HepG2 (cell line): ENCODE results near the gene DELE1. TPM values are rescaled to one million over a fixed set of nuclear protein-coding genes. Genes with fewer than 3 reads are reported as not detected.
A peak's percentile ranks its signal among the peaks of the same experiment; 100 is the strongest.

Experiments used
- ATAC-seq: fragments of 200-7000 bp; cut with Tn5 transposase; 3 replicates; pipeline ENCODE4 v1.9.1; 2020; ENCODE audit warnings: mild to moderate bottlenecking, moderate library complexity
- BruUV-seq: library from RNA; stranded (reverse); fragments of 400-500 nt; replicated peaks from 2 replicates; lab custom pipeline; 2021; lab: Mats Ljungman, UMichigan
- CTCF ChIA-PET: fragments of 300-600 bp; formaldehyde crosslinking; extraction: SDS; loops from one replicate; lab custom pipeline; 2021; ENCODE audit warnings: low total read pairs, inconsistent platforms, low intra/inter-chr PET ratio; lab: Yijun Ruan, JAX
- POLR2A ChIA-PET: fragments of 350-600 bp; sonication (Branson Sonifier 250); formaldehyde crosslinking; loops from one replicate; lab custom pipeline; 2020; ENCODE audit warnings: antibody characterized with exemption, inconsistent platforms; lab: Yijun Ruan, JAX
- DNase-seq: peaks from one replicate; pipeline ENCODE4 v3.0.0-alpha.2; 2015; ENCODE audit warnings: low spot score
- FAIRE-seq: peaks from 3 replicates; lab custom pipeline; 2011; peaks lifted over from hg19 to GRCh38; lab: Jason Lieb, UNC
- H2AFZ ChIP-seq: one replicate; pipeline ENCODE4 v1.6.1; 2011; ENCODE audit warnings: low read length, inconsistent platforms
- H3K27ac ChIP-seq: fragments of 300-600 bp; 3 replicates; pipeline ENCODE4 v1.8.0; 2011; ENCODE audit warnings: mixed run types, mild to moderate bottlenecking, mixed read lengths, low read length, inconsistent platforms; ENCODE audit not compliant: insufficient read depth; ENCODE audit errors: extremely low read length
- H3K27me3 ChIP-seq, 2 experiments: fragments of 200-600 bp in 1 of 2; 2 replicates in 1 of 2; 3 replicates in 1 of 2; pipeline versions ENCODE4 v1.6.0 to v1.8.0; 2011; ENCODE audit warnings: low read length in 2 of 2, mild to moderate bottlenecking in 2 of 2, moderate library complexity in 2 of 2, inconsistent platforms in 1 of 2; ENCODE audit not compliant: insufficient read depth in 2 of 2, control insufficient read depth in 1 of 2
- H3K36me3 ChIP-seq, 2 experiments: fragments of 200-600 bp in 1 of 2; replicated peaks in 1 of 2; 2 replicates in 1 of 2; 3 replicates in 1 of 2; pipeline versions ENCODE4 v1.5.1 to v1.8.0; 2011; ENCODE audit warnings: low read length in 2 of 2, inconsistent platforms in 1 of 2; ENCODE audit not compliant: insufficient read depth in 2 of 2, control insufficient read depth in 1 of 2
- H3K4me1 ChIP-seq: 2 replicates; pipeline ENCODE4 v1.5.1; 2012; ENCODE audit warnings: low read length, inconsistent platforms; ENCODE audit not compliant: insufficient read depth
- H3K4me2 ChIP-seq: 2 replicates; pipeline ENCODE4 v1.6.0; 2011; ENCODE audit warnings: low read depth, low read length, inconsistent platforms
- H3K4me3 ChIP-seq, 3 experiments: fragments of 200-600 bp in 1 of 3; sonication (generic), shearing (Covaris generic) in 1 of 3; replicated peaks in 1 of 3; 2 replicates each; pipeline ENCODE4 v1.5.1; 2011 to 2016; ENCODE audit warnings: low read length in 3 of 3, inconsistent platforms in 2 of 3, low read depth in 2 of 3, mild to moderate bottlenecking in 2 of 3, control low read depth in 1 of 3, mixed read lengths in 1 of 3; ENCODE audit not compliant: insufficient read depth in 1 of 3
- H3K79me2 ChIP-seq: one replicate; pipeline ENCODE4 v1.6.1; 2011; ENCODE audit warnings: low read length, inconsistent platforms; ENCODE audit not compliant: insufficient read depth
- H3K9ac ChIP-seq: 2 replicates; pipeline ENCODE4 v1.6.0; 2011; ENCODE audit warnings: mild to moderate bottlenecking, low read depth, low read length, inconsistent platforms; ENCODE audit not compliant: insufficient read depth
- H3K9me3 ChIP-seq: 2 replicates; pipeline ENCODE4 v1.5.1; 2012; ENCODE audit warnings: mild to moderate bottlenecking, low read length
- H4K20me1 ChIP-seq: 2 replicates; pipeline ENCODE4 v1.6.0; 2011; ENCODE audit warnings: inconsistent platforms, mild to moderate bottlenecking, low read length, moderate library complexity; ENCODE audit not compliant: insufficient read depth
- AHDC1 ChIP-seq: sonication (generic); formaldehyde crosslinking; IDR thresholded peaks from 2 replicates; pipeline ENCODE4 v1.5.1; 2020; ENCODE audit warnings: mild to moderate bottlenecking, missing genetic modification reagents, borderline replicate concordance
- CREB1 ChIP-seq, 2 experiments: fragments of 450-650 bp in 1 of 2; IDR thresholded peaks; 2 replicates each; pipeline ENCODE4 v1.6.1; 2016 to 2017; ENCODE audit warnings: control low read depth in 1 of 2, mild to moderate bottlenecking in 1 of 2, missing compliant biosample characterization in 1 of 2, missing genetic modification characterization in 1 of 2
- ELK4 ChIP-seq: sonication (generic); formaldehyde crosslinking; IDR thresholded peaks from 2 replicates; pipeline ENCODE4 v1.9.0; 2021; ENCODE audit warnings: missing genetic modification reagents, borderline replicate concordance
- POGK ChIP-seq: sonication (generic); formaldehyde crosslinking; conservative IDR thresholded peaks from 2 replicates; pipeline ENCODE4 v1.8.0; 2022; ENCODE audit warnings: mild to moderate bottlenecking, moderate library complexity, missing genetic modification reagents
- SNAI1 ChIP-seq: sonication (generic); formaldehyde crosslinking; IDR thresholded peaks from 2 replicates; pipeline ENCODE4 v1.5.0; 2020; ENCODE audit warnings: mild to moderate bottlenecking, missing genetic modification reagents, borderline replicate concordance
- ZNF18 ChIP-seq: sonication (generic); formaldehyde crosslinking; IDR thresholded peaks from 2 replicates; pipeline ENCODE4 v1.8.0; 2022; ENCODE audit warnings: mild to moderate bottlenecking, missing genetic modification reagents; ENCODE audit not compliant: insufficient replicate concordance
- ZNF180 ChIP-seq: sonication (generic); formaldehyde crosslinking; IDR thresholded peaks from 2 replicates; pipeline ENCODE4 v1.4.0; 2020; ENCODE audit warnings: low read depth, missing genetic modification reagents, borderline replicate concordance
- ZNF839 ChIP-seq: sonication (generic); formaldehyde crosslinking; IDR thresholded peaks from 2 replicates; pipeline ENCODE4 v1.4.0; 2020; ENCODE audit warnings: missing genetic modification reagents, mild to moderate bottlenecking, borderline replicate concordance
- ZSCAN25 ChIP-seq: sonication (generic); formaldehyde crosslinking; IDR thresholded peaks from 2 replicates; pipeline ENCODE4 v1.8.0; 2022; ENCODE audit warnings: mild to moderate bottlenecking, missing genetic modification reagents
- WGBS: methylation state at CpG from one replicate; pipeline ENCODE4 v1.1.6; 2017; ENCODE audit warnings: low lambda C conversion rate; 5-methylcytosine and 5-hydroxymethylcytosine counted together
- in situ Hi-C: cut with HindIII; loops from 2 replicates; pipeline ENCODE4 v1.10.0; 2017; ENCODE audit warnings: low pct_unique_long_range_greater_than_20kb; ENCODE audit not compliant: extremely low pct_ligation_motif_present
- intact Hi-C: fragments of 100-400 bp; cut with micrococcal nuclease; formaldehyde crosslinking; loops from one replicate; pipeline ENCODE4 v1.10.0; 2022; ENCODE audit not compliant: unreplicated experiment
- polyA plus RNA-seq, 8 experiments: library from polyadenylated mRNA; depleted of rRNA in 3 of 8; stranded (reverse) in 7 of 8; unstranded in 1 of 8; fragments of >200 nt; fragmentation: Illumina TruSeq in 4 of 8; extraction: Trizol in 4 of 8; gene quantifications; 2 replicates each; pipeline versions ENCODE4 v1.2.1 to v1.2.3, GENCODE V29; 2011 to 2016; ENCODE audit warnings: low read depth in 4 of 8, missing spikeins in 1 of 8, mixed read lengths in 1 of 8; ENCODE audit not compliant: insufficient read depth in 1 of 8
- total RNA-seq, 5 experiments: library from RNA; depleted of rRNA; stranded (reverse); fragments of >200 nt; fragmentation: Illumina TruSeq; extraction: Trizol; gene quantifications; 2 replicates each; pipeline ENCODE4 v1.2.3, GENCODE V29; 2016; ENCODE audit warnings: low read depth in 1 of 5

DELE1 gene
- total and polyA plus RNA-seq, 2 of the 13 experiments (the other 11 are each of a cell fraction or from before 2014, with no cell fraction given): 57.5 to 90.3 TPM

- Histone ChIP-seq H2AFZ (peak overlapping the region; percentile 58), H3K4me2 (peak overlapping the region; percentile 79), H3K79me2 (no peaks in the 10 kb centered on the region), H4K20me1 (no peaks in the 10 kb centered on the region), H3K27me3 (peaks cover 0 to 26% of the 10 kb centered on the region in 2 experiments; a peak in 4 of 5 replicates), H3K27ac (no peak overlapping the region), H3K9ac (peak overlapping the region; percentile 18; the same call in 1 of the 2 replicates), H3K4me1 (peaks cover 35% of the 10 kb centered on the region), H3K36me3 (no peaks in the 10 kb centered on the region), H3K9me3 (no peaks in the 10 kb centered on the region), H3K4me3 (peak overlapping the region in 1 of 3 experiments; percentile 44; a peak in 2 of 6 replicates)
- BruUV-seq: no TSS peak
- ChIA-PET POLR2A (interaction anchor here (0.6 to 2.9 kb wide), 7 partner anchors 8 to 269 kb away, joined by 3 to 12 read pairs (median 4); partner anchors contain the start of genes DELE1 and RNF14), CTCF (interaction anchor here (1.4 to 2.8 kb wide), 4 partner anchors 11 to 269 kb away, joined by 3 to 30 read pairs (median 11); no protein-coding TSS in a partner anchor)
- 18% methylated on average over 3 of the region's 3 CpGs for WGBS
- ATAC-seq (no peak), DNase-seq (no peak), FAIRE-seq (no peak)
- intact Hi-C loops: loop anchor here (2.0 to 5.0 kb wide), 2 partner anchors 34 to 47 kb away; no protein-coding TSS in a partner anchor
- in situ Hi-C loops: no loop called here
- TF ChIP-seq SNAI1 (CRISPR knock-in tag): no peak
- no peak for TF ChIP-seq ZNF18
- no peak for TF ChIP-seq ZSCAN25 (CRISPR knock-in tag)
- no peak for TF ChIP-seq ELK4
- no peak for TF ChIP-seq POGK (CRISPR knock-in tag)
- no peak for TF ChIP-seq AHDC1 (CRISPR knock-in tag)
- no peak for TF ChIP-seq ZNF839 (CRISPR knock-in tag)
- no peak for TF ChIP-seq CREB1 (IDR thresholded peaks at IDR 0.05)
- no peak for TF ChIP-seq CREB1 (CRISPR knock-in tag; IDR thresholded peaks at IDR 0.05)
- no peak for TF ChIP-seq ZNF180 (CRISPR knock-in tag)
Observed at GRCh38 chr5:141961466-141961865, 37.8 kb downstream of the DELE1 start.
